Bronchus fibroblast of lung (primary cell): ENCODE results near the gene MYLK4. TPM values are rescaled to one million over a fixed set of nuclear protein-coding genes. Genes with fewer than 3 reads are reported as not detected.

Experiments
- total RNA-seq: library from RNA; depleted of rRNA; stranded (reverse); fragments of >200 nt; gene quantifications from 2 replicates; pipeline ENCODE4 v1.2.3, GENCODE V29; 2015

MYLK4 gene
- under 0.01 and 0.15 TPM in 2 replicates for total RNA-seq

DNA sequence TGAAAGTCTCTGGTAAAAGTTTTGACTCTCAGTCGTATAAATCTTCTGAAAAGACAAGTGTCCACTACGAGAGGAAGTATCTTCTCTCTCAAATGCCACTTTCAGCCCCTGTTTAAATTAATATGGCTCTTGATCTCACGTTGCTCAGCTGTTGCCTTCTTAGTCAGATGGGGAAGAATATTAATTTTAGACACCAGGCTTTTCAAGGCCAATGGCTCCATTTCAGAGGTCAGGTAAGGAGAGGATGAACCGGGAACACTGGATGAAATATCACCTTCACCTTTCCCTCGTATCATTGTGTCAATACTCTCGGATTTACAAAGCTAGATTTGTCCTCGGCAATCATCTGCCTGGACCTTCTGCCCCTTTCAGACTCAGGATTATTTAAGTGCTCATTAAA is at the start of gene MYLK4:
Gene MYLK4 (minus strand): TSS at position 91 of the 400 bp plus-strand sequence. CDS start 1,628 bp downstream, outside the sequence.

DNA sequence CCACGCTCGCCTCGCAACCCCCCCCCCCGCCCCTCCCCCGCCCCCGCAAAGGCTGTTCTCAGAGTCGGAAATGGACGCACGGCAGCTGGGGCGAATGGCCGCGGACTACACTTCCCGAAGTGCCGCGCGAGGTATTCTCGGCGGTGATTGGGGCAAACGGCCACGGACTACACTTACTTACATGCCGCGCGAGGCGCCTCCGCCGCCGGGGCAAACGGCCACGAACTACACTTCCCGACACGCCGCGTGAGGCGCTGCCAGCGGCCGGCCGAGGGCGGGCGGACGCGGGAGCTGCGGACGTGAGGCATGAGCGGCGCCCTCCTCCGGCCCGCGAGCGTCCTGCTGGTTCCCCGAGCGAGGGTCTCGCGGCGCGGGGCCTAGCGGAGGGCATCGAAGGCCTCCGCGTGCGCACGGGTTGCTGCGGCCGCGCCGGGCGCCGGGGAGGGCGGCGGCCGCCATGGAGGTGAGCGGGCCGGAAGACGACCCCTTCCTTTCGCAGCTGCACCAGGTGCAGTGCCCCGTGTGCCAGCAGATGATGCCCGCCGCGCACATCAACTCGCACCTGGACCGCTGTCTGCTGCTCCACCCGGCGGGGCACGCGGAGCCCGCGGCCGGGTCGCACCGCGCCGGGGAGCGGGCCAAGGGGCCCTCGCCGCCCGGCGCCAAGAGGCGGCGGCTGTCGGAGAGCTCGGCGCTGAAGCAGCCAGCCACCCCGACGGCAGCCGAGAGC is 14.6 kb upstream of the MYLK4 start, which contains the start of gene WRNIP1:
Gene WRNIP1 (plus strand): TSS at position 228 of the 730 bp plus-strand sequence. CDS start 230 bp downstream, at position 458.

Other genes starting within 250 kb of the MYLK4 start
- gene WRNIP1, start 14.5 kb upstream of the MYLK4 start, total RNA-seq, result 39.8 and 44.0 TPM in 2 replicates
- gene SERPINB1, start 90.9 kb upstream of the MYLK4 start, total RNA-seq, result 15.3 and 15.8 TPM in 2 replicates
- 7.2 and 7.3 TPM in 2 replicates for gene SERPINB9, start 152.4 kb upstream of the MYLK4 start, total RNA-seq
- 136 and 168 TPM in 2 replicates for gene SERPINB6, start 220.6 kb upstream of the MYLK4 start, total RNA-seq
- gene NQO2, start 249.0 kb upstream of the MYLK4 start, total RNA-seq, result 41.7 and 44.3 TPM in 2 replicates